ENCODE measurements around the gene GPSM3. TPM values are rescaled to one million over a fixed set of nuclear protein-coding genes. Genes with fewer than 3 reads are reported as not detected.

GPSM3 gene
- total and polyA plus RNA-seq, 2 donors from 2014 or later, result 6.2 to 28.1 TPM

DNA sequence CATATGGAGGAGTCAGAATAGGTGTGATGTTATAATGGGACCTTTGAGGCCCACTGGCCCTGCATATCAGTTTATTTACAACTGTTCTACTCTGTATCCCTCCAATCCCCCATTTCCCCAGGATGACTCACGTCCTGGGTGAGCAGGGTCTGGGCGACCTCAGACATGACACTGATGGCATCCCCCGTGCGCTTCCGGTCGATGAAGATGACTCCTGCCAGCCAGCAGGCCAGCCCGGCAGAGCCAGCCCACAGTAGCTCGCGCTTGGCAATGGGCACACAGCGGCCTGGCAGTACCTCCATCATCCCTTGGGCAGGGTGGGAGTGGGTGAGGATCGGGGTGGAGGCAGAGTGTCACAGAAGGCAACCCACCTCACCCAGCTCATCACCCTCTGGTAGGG is 22.1 kb downstream of the GPSM3 start:
- Histone ChIP-seq H3K27ac (ENCODE audit: low read depth in 2 of 2, low read length in 2 of 2) (no peak overlapping the region), H3K9ac (ENCODE audit: low read length in 3 of 3) (no peak overlapping the region), H3K4me1 (ENCODE audit: control insufficient read depth in 2 of 3, insufficient read depth in 2 of 3, low read depth in 1 of 3, low read length in 3 of 3) (peaks cover 0 to 10% (median 7%) of the 10 kb centered on the region in 3 donors), H3K27me3 (ENCODE audit: control insufficient read depth, insufficient read depth, low read length) (no peaks in the 10 kb centered on the region), H3K36me3 (ENCODE audit: control insufficient read depth in 2 of 3, insufficient read depth in 3 of 3, low read length in 3 of 3) (peaks cover 0 to 19% (median 12%) of the 10 kb centered on the region in 3 donors), H3K9me3 (ENCODE audit: control insufficient read depth in 2 of 3, insufficient read depth in 1 of 3, low read length in 3 of 3) (no peaks in the 10 kb centered on the region), H3K4me3 (ENCODE audit: low read length in 3 of 3) (no peak overlapping the region)
- TF ChIP-seq, protein P1, sequence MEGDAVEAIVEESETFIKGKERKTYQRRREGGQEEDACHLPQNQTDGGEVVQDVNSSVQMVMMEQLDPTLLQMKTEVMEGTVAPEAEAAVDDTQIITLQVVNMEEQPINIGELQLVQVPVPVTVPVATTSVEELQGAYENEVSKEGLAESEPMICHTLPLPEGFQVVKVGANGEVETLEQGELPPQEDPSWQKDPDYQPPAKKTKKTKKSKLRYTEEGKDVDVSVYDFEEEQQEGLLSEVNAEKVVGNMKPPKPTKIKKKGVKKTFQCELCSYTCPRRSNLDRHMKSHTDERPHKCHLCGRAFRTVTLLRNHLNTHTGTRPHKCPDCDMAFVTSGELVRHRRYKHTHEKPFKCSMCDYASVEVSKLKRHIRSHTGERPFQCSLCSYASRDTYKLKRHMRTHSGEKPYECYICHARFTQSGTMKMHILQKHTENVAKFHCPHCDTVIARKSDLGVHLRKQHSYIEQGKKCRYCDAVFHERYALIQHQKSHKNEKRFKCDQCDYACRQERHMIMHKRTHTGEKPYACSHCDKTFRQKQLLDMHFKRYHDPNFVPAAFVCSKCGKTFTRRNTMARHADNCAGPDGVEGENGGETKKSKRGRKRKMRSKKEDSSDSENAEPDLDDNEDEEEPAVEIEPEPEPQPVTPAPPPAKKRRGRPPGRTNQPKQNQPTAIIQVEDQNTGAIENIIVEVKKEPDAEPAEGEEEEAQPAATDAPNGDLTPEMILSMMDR (IDR thresholded peaks at IDR 0.05; ENCODE audit: borderline replicate concordance, extremely low read depth, insufficient read depth), result no peak
- intact Hi-C loops (cut with DNase I), result no loop called here
- FAIRE-seq, result no peak
- peak in 2 of 5 donors; percentile 26 to 50 for DNase-seq

DNA sequence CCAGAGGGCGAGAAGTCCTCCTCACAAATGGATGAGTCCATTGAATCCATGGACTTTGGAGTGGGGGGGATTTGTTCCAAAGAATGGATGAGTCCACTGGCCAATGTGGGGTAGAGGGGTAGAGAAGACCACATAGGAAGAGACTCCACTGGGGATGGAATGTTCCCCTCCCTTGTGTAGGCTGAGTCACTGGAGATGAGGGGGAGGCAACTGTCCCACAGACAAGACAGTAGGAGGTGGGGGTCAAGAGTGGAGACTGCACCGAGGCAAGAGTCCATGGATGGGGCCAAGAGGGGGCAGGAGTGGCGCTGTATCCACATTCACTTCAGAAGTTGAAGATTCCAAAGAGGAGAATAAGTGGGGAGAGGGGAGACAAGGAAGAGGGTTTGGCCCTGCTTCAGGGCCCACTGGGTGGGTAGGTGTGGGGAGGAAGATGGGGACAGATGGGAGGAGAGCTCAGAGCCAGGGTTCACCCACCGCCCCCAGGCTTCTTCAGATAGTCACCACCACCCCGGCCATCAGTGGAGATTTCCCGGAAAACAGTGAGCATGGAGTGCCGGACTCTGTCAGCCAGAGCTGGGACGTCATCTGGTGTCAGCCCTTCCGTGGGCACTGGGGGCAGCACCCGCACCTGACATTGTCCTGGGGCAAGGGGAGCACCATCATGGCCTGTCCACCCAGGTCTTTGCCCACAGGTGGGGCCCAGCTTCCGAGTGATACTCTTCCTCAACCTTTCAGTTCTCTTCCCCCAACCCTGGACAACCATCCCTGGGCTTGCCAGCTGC is 23.4 kb downstream of the GPSM3 start:
- peak in 1 of 5 donors; percentile 50 for DNase-seq
- Histone ChIP-seq H3K4me3 (ENCODE audit: low read length in 3 of 3) (no peak overlapping the region), H3K36me3 (ENCODE audit: control insufficient read depth in 2 of 3, insufficient read depth in 3 of 3, low read length in 3 of 3) (peaks cover 0 to 19% (median 12%) of the 10 kb centered on the region in 3 donors), H3K9me3 (ENCODE audit: control insufficient read depth in 2 of 3, insufficient read depth in 1 of 3, low read length in 3 of 3) (no peaks in the 10 kb centered on the region), H3K9ac (ENCODE audit: low read length in 3 of 3) (no peak overlapping the region), H3K4me1 (ENCODE audit: control insufficient read depth in 2 of 3, insufficient read depth in 2 of 3, low read depth in 1 of 3, low read length in 3 of 3) (no peaks in the 10 kb centered on the region), H3K27ac (ENCODE audit: low read depth in 2 of 2, low read length in 2 of 2) (no peak overlapping the region), H3K27me3 (ENCODE audit: control insufficient read depth, insufficient read depth, low read length) (no peaks in the 10 kb centered on the region)
- intact Hi-C loops (cut with DNase I), result no loop called here
- TF ChIP-seq, protein P1 (IDR thresholded peaks at IDR 0.05; ENCODE audit: borderline replicate concordance, extremely low read depth, insufficient read depth), result no peak
- no peak for FAIRE-seq

DNA sequence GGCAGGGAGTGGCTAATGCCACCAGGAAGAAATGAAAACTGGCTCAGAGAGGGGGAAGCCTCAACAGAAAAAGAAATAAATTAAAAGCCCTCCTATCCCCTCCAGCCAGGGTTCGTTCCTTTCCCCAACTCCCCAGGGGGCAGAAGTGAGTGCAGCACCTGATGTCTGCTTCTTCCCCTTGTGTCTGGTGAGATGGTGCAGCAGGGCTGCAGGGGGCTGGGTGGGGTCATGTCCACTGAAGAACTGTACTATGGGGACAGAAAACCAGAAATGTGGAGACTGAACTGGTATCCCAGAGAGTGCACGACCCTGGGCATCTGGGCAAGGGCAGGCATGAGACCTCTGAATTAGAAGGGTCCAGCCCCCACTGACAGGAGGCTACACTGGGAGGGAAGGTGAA is 24.1 kb downstream of the GPSM3 start:
- DNase-seq, result peak in 1 of 5 donors; percentile 45
- H3K9ac ChIP-seq (ENCODE audit: low read length in 3 of 3), result no peak overlapping the region
- H3K27ac ChIP-seq (ENCODE audit: low read depth in 2 of 2, low read length in 2 of 2), result no peak overlapping the region
- no peak overlapping the region for H3K4me3 ChIP-seq (ENCODE audit: low read length in 3 of 3)
- TF ChIP-seq, protein P1 (IDR thresholded peaks at IDR 0.05; ENCODE audit: borderline replicate concordance, extremely low read depth, insufficient read depth), result no peak
- intact Hi-C loops (cut with DNase I), result no loop called here
- no peaks in the 10 kb centered on the region for H3K9me3 ChIP-seq (ENCODE audit: control insufficient read depth in 2 of 3, insufficient read depth in 1 of 3, low read length in 3 of 3)
- no peaks in the 10 kb centered on the region for H3K4me1 ChIP-seq (ENCODE audit: control insufficient read depth in 2 of 3, insufficient read depth in 2 of 3, low read depth in 1 of 3, low read length in 3 of 3)
- H3K27me3 ChIP-seq (ENCODE audit: control insufficient read depth, insufficient read depth, low read length), result no peaks in the 10 kb centered on the region
- peaks cover 0 to 19% (median 12%) of the 10 kb centered on the region in 3 donors for H3K36me3 ChIP-seq (ENCODE audit: control insufficient read depth in 2 of 3, insufficient read depth in 3 of 3, low read length in 3 of 3)
- FAIRE-seq, result no peak

All from kidney (tissue), 14 donors.